ENCODE results near the gene IHH.

GRCh38 chr2:219072741-219073250 lies 12.1 kb upstream of the IHH start:
- no peak for TF ChIP-seq POLR2A (IDR thresholded peaks at IDR 0.05)
- no peak for TF ChIP-seq CTCF (IDR thresholded peaks at IDR 0.05 in 4 of 5, conservative IDR thresholded peaks at IDR 0.05 in 1 of 5)
